Ovary (tissue), 9 donors: ENCODE data around the gene RPL31. TPM values are rescaled to one million over a fixed set of nuclear protein-coding genes. Genes with fewer than 3 reads are reported as not detected.

Source experiments
- DNase-seq, 5 donors: peaks; one replicate each; pipeline ENCODE4 v3.0.0-alpha.2; 2019 to 2020
- H3K27ac ChIP-seq, 2 donors: fragments of 200-600 bp; one replicate each; pipeline versions ENCODE4 v1.5.1 to v1.8.0; 2019 to 2022
- H3K27me3 ChIP-seq: fragments of 200-600 bp; one replicate; pipeline ENCODE4 v1.8.0; 2022
- H3K36me3 ChIP-seq: fragments of 200-600 bp; sonication (generic); one replicate; pipeline ENCODE4 v1.5.1; 2019
- H3K4me1 ChIP-seq: one replicate; pipeline ENCODE4 v1.8.1; 2013; ENCODE audit warnings: mild to moderate bottlenecking, moderate library complexity; ENCODE audit not compliant: insufficient read depth
- H3K4me3 ChIP-seq: fragments of 200-600 bp; sonication (generic); one replicate; pipeline ENCODE4 v1.5.1; 2017
- H3K9me3 ChIP-seq, 2 donors: fragments of 200-600 bp in 1 of 2; sonication (generic) in 1 of 2; one replicate each; pipeline versions ENCODE4 v1.5.1 to v1.8.1; 2013 to 2019; ENCODE audit warnings: mild to moderate bottlenecking in 1 of 2, moderate library complexity in 1 of 2
- EP300 ChIP-seq: sonication (generic); formaldehyde crosslinking; IDR thresholded peaks from one replicate; pipeline ENCODE4 v1.6.1; 2017; ENCODE audit warnings: antibody characterized with exemption
- POLR2A ChIP-seq: fragments of 450-650 bp; IDR thresholded peaks from one replicate; pipeline ENCODE4 v1.6.1; 2017; ENCODE audit warnings: antibody characterized with exemption, mild to moderate bottlenecking, moderate library complexity
- WGBS, 3 donors: extraction: QIAGEN DNeasy Blood & Tissue Kit in 1 of 3; methylation state at CpG; one replicate each; pipeline versions ENCODE4 v1.1.5 to v1.1.7; 2013 to 2017; 5-methylcytosine and 5-hydroxymethylcytosine counted together
- intact Hi-C, 4 donors: fragments of 100-400 bp; cut with DNase I; formaldehyde crosslinking; loops; one replicate each; pipeline versions ENCODE4 v1.11.0 to v1.15.1; 2022 to 2023
- polyA plus RNA-seq, 2 donors: library from polyadenylated mRNA; stranded (reverse); fragments of 200-250 nt in 1 of 2; fragments of 350-450 nt in 1 of 2; fragmentation: Illumina TruSeq in 1 of 2; extraction: RNeasy Lipid Tissue Mini Kit (QIAGEN cat#74804) in 1 of 2; gene quantifications; one replicate each; pipeline ENCODE4 v1.2.3, GENCODE V29; 2013 to 2014
- total RNA-seq, 7 donors: library from RNA; depleted of rRNA in 2 of 7; stranded (reverse); fragments of >200 nt in 2 of 7; fragmentation: NEBNext Ultra II Directional in 3 of 7; extraction: Animal tissue kit (Norgen Biotek cat#: 25700) in 3 of 7; gene quantifications; one replicate each; pipeline versions ENCODE4 v1.1.0 to v1.2.4, GENCODE V29; 2016 to 2023
- TF ChIP-seq, protein P1 (sequence below), 3 donors: fragments of 450-650 bp in 2 of 3; fragments of 200-600 bp in 1 of 3; IDR thresholded peaks; one replicate each; pipeline versions ENCODE4 v1.5.1 to v1.8.0; 2016 to 2022; ENCODE audit warnings: antibody characterized with exemption in 3 of 3, mild to moderate bottlenecking in 1 of 3
- donor health status: DM: no; HTN: no; CAD: no; lungs with moderate emphysema.
- donor health status: DM: no; HTN: no; CAD: no.
- donor health status: Bipolar disorder and iron deficiency.
- donor health status: DM: yes; HTN: yes; CAD: no.
- donor health status: DM: no; HTN: no; CAD: no.
- donor health status: DM: yes; HTN: yes; CAD: no.

RPL31 gene
- total and polyA plus RNA-seq, 9 donors = 2,349 to 14,384 (median 3,108) TPM

DNA sequence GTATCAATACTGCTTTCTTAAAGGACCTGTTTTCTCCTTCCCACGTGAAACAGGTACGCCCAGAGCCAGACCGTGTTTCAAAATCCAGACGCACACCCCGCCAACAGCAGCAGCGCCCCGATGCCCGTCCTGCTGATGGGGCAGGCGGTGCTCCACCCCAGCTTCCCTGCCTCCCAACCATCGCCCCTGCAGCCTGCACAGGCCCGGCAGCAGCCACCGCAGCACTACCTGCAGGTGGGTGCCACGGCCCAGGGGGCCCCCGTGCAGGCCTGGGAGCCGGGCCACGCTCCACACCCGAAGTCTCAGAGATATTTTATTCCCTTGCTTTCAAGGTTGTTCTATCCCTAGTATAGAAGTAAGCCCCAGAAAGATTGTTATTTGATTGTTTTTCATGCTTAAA is 8.8 kb upstream of the RPL31 start:
- no peaks in the 10 kb centered on the region for H3K27me3 ChIP-seq
- no peaks in the 10 kb centered on the region for H3K9me3 ChIP-seq
- TF ChIP-seq POLR2A (no peak), EP300 (no peak)
- TF ChIP-seq, protein P1, sequence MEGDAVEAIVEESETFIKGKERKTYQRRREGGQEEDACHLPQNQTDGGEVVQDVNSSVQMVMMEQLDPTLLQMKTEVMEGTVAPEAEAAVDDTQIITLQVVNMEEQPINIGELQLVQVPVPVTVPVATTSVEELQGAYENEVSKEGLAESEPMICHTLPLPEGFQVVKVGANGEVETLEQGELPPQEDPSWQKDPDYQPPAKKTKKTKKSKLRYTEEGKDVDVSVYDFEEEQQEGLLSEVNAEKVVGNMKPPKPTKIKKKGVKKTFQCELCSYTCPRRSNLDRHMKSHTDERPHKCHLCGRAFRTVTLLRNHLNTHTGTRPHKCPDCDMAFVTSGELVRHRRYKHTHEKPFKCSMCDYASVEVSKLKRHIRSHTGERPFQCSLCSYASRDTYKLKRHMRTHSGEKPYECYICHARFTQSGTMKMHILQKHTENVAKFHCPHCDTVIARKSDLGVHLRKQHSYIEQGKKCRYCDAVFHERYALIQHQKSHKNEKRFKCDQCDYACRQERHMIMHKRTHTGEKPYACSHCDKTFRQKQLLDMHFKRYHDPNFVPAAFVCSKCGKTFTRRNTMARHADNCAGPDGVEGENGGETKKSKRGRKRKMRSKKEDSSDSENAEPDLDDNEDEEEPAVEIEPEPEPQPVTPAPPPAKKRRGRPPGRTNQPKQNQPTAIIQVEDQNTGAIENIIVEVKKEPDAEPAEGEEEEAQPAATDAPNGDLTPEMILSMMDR (IDR thresholded peaks at IDR 0.05) = no peak
- whole genome bisulfite sequencing, 3 donors = 91 to 93% (median 93%) methylated on average over 17 of the region's 17 CpGs
- no peaks in the 10 kb centered on the region for H3K4me1 ChIP-seq
- H3K27ac ChIP-seq = no peak overlapping the region
- no peak overlapping the region for H3K4me3 ChIP-seq
- DNase-seq = no peak
- intact Hi-C loops = loop anchor here in 1 of 4 donors (5.0 kb wide), 1 partner anchor 391 kb away; no protein-coding TSS in a partner anchor
- no peaks in the 10 kb centered on the region for H3K36me3 ChIP-seq

DNA sequence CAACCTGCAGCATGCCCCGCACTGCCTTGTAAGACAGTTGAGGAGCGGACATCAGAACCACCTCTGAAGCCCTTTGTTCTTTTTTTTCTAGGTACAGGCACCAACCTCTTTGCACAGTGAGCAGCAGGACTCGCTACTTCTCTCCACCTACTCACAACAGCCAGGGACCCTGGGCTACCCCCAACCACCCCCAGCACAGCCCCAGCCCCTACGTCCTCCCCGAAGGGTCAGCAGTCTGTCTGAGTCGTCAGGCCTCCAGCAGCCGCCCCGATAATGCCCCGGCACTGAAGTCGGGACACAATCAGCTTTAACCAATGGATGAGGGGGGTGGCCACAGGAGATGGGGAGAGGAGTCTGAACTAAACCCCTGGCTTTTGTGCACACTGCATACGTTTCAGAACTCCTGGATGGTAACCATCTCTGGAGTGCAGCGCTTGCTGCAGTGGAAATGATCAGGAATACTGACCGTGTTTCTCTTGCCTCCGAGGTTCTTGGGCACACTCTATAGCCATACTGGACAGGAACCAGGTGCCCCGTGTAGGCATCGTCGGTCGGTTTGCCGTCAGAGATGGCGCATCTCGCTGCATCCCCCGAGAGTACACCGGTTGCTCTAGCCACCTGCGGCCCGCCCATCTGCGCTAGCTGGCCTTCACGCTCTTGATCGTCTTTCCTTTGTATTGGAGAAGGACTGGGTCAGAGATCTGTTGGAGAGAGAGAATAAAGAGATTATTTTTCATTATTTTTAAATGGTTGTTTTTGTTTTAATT is 6.6 kb upstream of the RPL31 start:
- TF ChIP-seq EP300 (no peak), POLR2A (no peak)
- TF ChIP-seq, protein P1 (IDR thresholded peaks at IDR 0.05) = no peak
- H3K27ac ChIP-seq = no peak overlapping the region
- intact Hi-C loops = no loop called here
- no peak for DNase-seq
- 89 to 91% (median 90%) methylated on average over 28 of the region's 28 CpGs for WGBS, 3 donors
- no peaks in the 10 kb centered on the region for H3K27me3 ChIP-seq
- H3K36me3 ChIP-seq = no peaks in the 10 kb centered on the region
- no peaks in the 10 kb centered on the region for H3K4me1 ChIP-seq
- H3K9me3 ChIP-seq = no peaks in the 10 kb centered on the region
- H3K4me3 ChIP-seq = no peak overlapping the region

DNA sequence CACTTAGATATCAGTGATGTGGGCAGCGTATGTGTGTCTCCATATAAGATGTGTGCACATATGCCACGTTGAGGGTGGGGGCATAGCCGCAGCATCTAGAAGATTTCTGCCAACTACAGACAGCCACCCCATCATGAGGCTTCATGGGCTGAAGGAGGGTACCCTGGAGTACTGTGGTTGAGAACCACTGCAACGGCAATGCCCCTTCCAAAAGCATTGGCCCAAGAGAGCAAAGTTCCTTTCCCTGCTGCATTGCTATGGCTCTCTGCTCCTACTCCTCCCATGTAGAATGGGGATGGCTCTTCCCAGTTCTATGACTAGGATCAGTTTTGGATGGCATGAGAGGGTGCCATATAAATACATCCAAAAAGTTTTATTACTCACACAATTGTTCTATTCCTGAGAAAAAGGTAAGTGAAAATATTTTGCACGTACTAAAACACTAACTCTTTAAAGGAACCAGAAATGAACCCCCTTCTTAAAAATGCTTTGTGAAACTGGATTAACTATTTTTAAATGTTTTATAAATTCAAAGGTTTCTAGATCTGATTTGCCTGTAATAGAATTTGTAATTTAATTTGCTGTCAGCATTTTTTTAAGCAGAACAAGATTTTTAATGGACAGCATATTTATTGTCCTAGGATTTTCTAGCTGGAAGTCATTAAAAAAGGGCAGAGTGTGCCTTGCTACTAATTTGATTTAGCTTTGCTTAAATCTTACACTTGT is 4.4 kb upstream of the RPL31 start:
- H3K9me3 ChIP-seq = no peaks in the 10 kb centered on the region
- H3K4me3 ChIP-seq = no peak overlapping the region
- DNase-seq = no peak
- WGBS, 3 donors = 89 to 91% (median 90%) methylated on average over 5 of the region's 5 CpGs
- H3K4me1 ChIP-seq = peaks cover 2% of the 10 kb centered on the region
- no peaks in the 10 kb centered on the region for H3K27me3 ChIP-seq
- no peaks in the 10 kb centered on the region for H3K36me3 ChIP-seq
- intact Hi-C loops = no loop called here
- H3K27ac ChIP-seq = no peak overlapping the region
- TF ChIP-seq, protein P1 (IDR thresholded peaks at IDR 0.05) = no peak
- TF ChIP-seq POLR2A = no peak
- TF ChIP-seq EP300 = no peak

DNA sequence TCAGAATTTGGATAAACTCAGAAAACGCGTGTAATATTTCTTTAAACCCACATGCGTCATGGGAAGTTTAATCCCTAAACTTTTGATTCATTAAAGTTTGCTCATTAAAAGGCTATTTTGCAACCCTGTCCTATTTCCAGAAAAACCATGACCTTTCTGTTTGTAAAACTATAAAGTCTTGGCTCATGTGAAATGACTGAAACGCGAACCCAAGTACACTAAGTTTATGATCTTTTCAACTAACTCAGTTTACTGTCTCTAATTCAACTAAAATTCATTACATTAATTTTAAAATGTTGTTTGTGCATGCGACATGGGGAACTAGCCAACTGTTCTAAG is 3.9 kb upstream of the RPL31 start:
- Histone ChIP-seq H3K36me3 (no peaks in the 10 kb centered on the region), H3K4me1 (peaks cover 3% of the 10 kb centered on the region), H3K9me3 (no peaks in the 10 kb centered on the region), H3K27ac (no peak overlapping the region), H3K27me3 (no peaks in the 10 kb centered on the region), H3K4me3 (no peak overlapping the region)
- TF ChIP-seq EP300 = no peak
- TF ChIP-seq, protein P1 (IDR thresholded peaks at IDR 0.05) = no peak
- TF ChIP-seq POLR2A = no peak
- DNase-seq = no peak
- WGBS, 3 donors = 60 to 70% (median 65%) methylated on average over 6 of the region's 6 CpGs
- intact Hi-C loops = no loop called here
